NCI-H82 (cell line): ENCODE data around the gene RAD23A.
"Not testable (repeated sequence)": the region's sequence is repeated elsewhere in the genome, so short reads cannot be mapped to it uniquely, and the experiment has no call there.

ENCODE experiments used
- DNase-seq: peaks from one replicate; lab custom pipeline; 2025; lab: John Stamatoyannopoulos, UW

Gene RAD23A

DNA sequence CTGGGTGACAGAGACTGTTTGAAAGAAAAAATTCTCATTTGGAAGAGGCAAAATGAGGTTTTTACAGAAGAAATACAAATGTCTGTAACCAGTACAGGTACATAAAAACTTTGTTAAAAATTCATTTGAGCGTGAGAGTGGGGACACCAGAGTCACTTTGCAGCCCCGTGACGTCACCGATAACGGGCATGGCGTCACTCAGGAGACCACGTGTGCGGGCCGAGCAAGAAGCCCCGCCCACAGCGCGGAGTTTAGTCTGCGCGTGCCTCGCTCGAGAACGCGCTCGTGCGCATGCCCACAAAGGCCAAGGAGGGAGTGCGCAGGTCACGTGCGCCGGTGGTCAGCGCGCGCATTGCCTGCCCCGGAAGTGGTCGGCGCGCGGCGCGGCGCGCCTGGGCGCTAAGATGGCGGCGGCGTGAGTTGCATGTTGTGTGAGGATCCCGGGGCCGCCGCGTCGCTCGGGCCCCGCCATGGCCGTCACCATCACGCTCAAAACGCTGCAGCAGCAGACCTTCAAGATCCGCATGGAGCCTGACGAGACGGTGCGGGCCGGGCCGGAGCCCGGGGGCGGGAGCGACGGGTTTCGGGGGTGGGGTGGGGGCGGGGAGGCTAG, at the start of gene RAD23A:
RAD23A (plus strand) TSS at position 384 of the 613 bp plus-strand sequence; CDS start at position 471, 87 bp downstream.
- peak; percentile 100 for DNase-seq

DNA sequence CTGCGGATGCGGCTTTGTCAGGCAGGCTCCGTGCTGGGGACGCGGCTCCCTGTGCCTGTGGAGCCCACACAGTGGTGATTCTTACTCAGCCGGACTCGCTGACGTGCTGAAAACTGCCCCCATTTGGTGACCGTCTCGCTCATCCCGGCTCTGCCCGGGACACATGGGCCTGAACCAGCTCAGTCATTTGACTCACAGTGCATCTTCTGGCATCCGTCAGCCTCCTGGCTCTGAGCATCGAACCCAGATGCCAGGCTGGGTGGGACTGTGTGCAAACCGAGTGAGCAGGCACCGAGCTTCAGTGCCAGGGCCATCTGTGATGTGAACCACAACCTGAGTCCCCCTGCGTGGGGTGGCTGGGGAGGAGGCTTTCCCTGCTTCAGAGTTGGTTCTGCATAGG, 49.2 kb upstream of the RAD23A start:
- no peak for DNase-seq

GRCh38 chr19:12899891-12900518, 45.7 kb upstream of the RAD23A start:
- no peak for DNase-seq

GRCh38 chr19:12907166-12907565, 38.5 kb upstream of the RAD23A start:
- DNase-seq = no peak

- peak; percentile 69 for DNase-seq
Observed at GRCh38 chr19:12912571-12912970, 33.1 kb upstream of the RAD23A start.

DNA sequence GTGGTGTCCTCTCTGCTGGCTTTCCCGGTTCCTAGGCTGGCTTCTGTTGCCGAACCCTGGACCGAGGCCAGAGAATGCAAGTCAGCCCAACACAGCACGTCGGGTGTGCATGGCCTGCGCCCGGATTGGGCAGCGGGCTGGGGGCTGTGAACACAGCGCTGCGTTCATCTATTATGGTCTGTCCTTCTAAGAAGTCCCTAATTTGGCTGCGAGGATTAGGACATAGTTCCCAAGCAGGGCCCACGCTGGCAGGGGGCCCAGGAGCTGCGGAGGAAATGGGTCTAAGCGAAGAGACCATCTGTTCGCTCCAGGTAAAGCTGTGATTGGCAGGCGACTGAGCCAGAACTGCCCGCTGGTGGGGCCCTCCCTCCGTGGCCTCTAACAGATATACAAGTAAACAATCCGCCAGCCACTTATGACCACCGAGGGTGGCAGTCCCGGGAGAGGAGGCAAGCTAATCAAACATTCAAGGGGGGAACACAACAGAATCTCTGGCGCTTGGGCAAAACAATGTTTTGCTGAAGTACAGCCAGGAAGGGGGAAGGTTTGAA, 32.6 kb upstream of the RAD23A start:
- DNase-seq = peak; percentile 100

DNA sequence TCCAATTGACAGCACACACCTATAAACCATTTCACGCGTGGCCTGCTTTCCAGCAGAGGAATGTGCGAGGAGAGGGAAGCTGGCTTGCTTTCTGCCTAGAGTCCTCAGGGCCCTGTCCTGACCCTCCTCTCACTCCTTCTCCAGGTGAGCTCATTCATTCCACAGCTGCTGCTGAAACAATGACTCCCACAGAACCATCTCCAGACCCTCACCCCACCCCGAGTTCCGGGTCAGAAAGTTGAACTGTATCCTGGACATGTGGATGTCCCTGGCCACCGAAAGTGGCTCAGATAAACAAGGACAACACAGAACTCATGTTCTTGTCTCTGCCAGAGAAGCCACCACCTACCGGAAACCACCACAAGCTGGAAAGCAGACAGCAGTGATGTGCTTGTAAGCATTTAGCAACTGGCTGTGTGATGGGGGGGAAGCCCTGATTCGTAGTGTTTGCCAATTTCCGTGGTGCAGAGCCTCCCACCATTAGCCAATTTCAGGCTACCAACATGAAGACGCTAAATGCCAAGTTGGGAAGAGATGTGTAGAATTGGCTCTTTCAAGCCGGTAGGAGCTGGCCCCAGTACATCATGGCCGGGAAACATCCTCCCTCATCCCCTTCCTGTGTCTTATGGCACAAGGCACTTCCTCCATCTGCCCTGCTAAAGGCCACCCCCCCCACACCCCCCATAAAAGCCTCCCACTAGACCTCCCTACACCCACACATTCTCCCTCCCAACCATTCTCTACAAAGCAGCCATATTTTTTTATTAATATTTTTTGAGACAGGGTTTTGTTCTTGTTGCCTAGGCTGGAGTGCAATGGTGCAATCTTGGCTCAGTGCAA, 31.6 kb upstream of the RAD23A start:
- peak; percentile 60 for DNase-seq

GRCh38 chr19:12915860-12916259, 29.8 kb upstream of the RAD23A start:
- not testable (repeated sequence) for DNase-seq

DNA sequence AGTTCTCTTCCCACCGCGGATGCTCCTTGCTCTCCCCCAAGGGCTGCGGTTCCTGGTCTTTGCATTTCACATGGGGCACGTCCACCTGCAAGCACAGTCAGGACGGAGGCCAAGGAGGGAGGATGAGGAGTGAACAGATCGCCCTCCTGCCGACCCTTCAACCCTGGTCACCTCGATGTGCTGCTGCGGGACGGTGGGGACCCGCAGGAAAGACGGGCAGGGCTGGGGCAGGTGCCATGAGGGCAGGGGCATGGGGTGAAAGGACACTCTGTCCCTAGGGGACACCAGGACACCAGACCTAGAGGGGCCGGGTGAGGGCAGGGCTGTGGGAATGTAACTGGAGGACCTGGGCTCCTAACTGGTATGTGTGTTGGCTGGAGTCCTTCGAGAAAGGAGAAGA, 27.4 kb upstream of the RAD23A start:
- no peak for DNase-seq

DNA sequence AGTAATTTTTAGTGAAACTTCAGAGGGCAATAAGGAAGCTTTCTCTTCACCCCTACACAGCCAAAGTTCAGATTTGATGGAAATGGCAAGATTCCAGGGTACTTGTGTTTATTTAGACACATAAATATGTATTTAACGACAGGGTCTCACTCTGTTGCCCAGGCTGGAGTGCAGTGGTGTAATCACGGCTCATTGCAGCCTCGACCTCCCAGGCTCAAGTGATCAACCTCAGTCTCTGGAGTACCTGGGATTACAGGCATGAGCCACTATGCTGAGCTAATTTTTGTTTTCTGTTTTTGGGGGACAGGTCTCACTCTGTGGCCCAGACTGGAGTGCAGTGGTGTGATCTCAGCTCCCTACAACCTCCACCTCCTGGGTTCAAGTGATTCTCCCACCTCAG, 24.6 kb upstream of the RAD23A start:
- DNase-seq = no peak

DNA sequence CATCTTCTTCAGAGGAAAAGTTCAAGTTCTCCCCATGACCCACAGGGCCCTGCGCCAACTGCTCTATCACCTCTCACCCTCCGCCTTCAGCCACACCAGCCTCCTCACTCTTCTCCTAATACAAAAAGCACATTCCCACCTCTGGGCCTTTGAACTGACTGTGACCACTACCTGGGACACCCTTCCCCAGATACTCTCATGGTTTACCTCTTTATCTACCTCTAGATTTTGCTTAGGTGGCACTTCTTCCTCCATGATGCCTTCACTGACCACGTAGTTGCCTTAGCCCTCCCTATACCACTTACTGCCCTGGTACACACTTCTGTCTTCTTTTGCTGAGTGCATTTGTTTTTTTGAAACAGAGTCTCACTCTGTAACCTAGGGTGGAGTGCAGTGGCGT, 22.7 kb upstream of the RAD23A start:
- no peak for DNase-seq

GRCh38 chr19:12924621-12925310, 20.9 kb upstream of the RAD23A start:
- no peak for DNase-seq

- no peak for DNase-seq
Observed at GRCh38 chr19:12930002-12930645, 15.5 kb upstream of the RAD23A start.

- peak; percentile 70 for DNase-seq
Observed at GRCh38 chr19:12932392-12933286, 13.0 kb upstream of the RAD23A start.

DNA sequence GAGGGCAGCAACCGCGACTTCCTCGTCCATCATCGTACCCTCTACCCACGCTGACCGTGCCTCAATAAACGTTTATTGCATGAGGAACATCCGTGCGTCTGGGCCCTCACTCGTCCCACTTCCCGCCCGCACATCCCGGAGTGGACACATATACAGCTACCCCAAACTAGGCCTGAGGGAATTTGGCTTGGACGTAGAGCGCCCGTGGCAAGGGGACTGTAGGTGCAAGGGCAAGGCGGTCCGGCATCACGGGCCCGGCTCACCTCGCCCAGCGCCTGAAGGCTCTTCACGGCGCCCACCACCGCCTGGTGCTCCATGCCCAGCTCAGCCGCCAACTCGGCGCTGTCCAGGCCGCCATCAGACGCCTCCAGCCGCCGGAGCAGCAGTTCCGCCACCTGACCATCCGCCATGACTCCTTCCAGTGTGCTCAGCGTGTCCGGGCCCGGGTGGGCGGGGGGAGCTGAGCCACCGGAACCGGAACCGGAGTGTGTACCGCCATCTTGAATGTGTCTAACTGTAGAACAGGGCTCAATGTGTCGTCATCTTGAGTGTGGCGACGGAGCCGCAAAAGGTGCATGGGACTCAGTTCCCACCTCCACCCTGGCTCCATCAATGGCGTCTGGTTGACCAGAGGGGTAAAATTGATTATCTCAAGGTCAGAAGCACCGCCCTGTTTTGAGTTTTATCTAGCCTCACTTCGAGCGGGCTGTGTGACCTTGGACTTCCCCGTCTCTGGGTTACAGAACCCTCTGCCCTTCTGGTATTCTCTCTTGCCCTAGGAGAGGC, 12.2 kb upstream of the RAD23A start, which contains the start of gene FARSA:
FARSA (minus strand) TSS at position 425 of the 786 bp plus-strand sequence; CDS start at position 410, 15 bp downstream.
- peak; percentile 98 for DNase-seq

GRCh38 chr19:12935071-12935470, 10.6 kb upstream of the RAD23A start:
- no peak for DNase-seq

DNA sequence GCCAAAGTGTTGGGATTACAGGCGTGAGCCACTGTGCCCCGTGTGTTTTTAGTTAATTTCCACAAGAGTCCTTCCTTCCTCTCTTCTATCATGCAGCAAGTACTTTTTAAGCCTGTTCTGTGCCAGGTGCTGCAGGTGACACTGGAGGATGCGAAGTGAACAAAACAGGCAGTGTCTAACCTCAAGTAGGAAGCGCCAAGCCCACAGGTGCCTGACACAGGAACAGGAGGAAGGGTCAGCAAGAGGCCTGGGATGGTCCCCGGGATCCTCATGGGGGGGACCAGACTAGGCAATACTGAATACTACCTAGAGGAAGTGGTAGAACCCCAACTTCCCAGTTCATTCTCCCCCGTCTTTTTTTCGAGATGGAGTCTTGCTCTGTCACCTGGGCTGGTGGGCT, 9.1 kb upstream of the RAD23A start:
- no peak for DNase-seq

GRCh38 chr19:12937093-12937926, 8.4 kb upstream of the RAD23A start:
- DNase-seq = peak; percentile 98
